Measurements from ENCODE around the gene PROK2.

The PROK2 gene

GRCh38 chr3:71786217-71786549, 1.2 kb upstream of the PROK2 start:
- no peak for DNase-seq

GRCh38 chr3:71785532-71786216, 726 bp upstream of the PROK2 start:
- no peak for DNase-seq

DNA sequence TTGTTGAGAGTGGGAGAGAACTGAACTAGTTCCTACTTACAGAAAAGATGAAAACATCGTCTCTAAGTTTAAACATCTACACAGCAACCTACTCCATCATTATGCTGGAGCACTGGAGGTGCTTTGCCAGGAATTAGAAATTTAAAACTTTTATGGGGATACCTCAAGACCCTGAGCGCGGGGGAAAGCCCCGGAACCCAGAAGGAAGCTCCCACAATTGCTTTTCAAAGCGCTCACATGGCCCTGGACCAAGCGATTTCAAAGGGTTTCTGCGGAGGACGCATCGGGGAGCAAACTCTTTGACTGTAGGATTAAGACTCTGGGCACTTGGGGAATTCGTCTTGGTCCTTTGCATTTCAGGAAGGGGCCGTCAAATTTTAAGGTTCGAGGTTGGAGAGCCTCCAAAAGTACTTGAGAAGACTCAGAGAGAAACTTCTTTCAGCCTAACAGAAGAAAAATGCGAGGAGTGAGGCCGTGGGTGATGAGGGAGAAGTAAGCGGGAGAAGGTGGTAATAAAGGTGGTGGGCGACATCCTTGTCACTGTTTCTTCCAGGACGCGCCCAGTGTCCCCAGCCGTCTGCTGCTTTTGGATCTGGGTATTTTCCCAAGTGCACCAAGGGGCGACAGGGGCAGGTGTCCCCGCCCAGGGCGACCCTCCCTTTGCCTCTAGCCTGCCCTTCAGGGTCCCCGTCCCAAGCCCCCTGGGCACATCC, 591 bp downstream of the PROK2 start:
- no peak for DNase-seq

DNA sequence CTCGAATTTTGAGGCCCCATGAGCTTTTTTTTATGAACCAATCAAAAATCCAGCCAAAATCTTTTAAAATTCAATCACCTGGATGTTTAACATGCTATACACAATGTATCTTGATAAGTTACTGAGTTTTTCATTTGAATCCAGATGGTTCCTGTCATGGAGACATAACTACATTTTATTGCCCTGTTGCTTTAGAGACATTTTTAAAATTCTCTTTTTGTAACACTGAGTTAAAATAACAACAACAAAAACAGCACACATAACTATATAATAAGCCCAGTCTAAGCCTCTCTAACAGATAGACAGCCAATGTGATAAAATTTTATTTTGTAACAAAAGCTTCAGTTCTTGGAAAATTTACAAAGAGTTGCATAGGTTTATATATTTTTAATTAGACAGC, 1.8 kb downstream of the PROK2 start:
- DNase-seq, result no peak

DNA sequence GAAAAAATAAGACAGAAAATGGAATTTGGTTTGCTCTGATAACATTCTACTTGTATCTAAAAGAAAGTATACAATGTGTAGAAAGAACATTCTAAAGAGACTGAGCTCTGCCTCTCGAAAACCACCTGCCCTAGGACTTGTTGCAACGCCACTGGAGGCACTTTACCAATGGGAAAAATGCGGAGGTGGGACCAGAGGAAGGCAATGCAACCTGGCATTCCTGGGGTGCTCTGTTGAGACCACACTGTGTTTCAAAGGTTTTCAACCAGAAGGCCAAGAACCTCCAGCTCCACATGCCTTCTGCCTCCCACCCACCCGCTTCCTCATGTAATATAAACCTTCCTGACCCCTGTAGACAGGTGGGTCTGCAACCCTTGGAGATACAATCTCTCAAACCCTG, 4.5 kb downstream of the PROK2 start:
- no peak for DNase-seq

DNA sequence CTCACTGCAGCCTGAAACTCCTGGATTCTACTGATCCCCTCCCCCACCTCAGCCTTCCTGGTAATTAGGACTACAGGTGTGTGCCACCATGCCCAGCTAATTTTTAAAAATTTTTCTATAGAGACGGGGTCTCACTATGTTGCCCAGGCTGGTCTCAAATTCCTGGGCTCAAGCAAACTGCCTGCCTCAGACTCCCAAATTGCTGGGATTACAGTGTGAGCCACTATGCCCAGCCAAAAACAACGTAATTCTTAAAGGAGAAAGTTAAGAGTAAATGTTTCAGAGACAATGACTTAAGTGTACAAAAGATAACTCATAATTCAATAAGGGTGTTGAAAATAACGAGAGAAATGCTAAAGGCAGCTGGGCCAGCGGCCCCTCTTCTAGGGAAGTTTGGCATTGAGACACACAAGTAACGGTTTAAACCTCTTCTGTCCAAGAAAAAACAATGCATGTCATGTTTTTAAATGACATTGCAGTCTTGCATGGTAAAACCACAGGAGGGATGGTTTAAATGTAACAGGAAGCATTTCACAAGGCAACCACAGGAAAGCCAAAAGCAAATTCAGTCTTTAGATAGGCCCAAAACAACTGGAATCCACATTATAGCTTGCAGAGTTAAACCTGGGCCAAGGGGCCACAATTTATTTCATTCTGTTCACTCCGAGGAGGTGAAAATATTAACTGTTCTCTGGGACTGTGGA, 5.1 kb downstream of the PROK2 start:
- no peak for DNase-seq

DNA sequence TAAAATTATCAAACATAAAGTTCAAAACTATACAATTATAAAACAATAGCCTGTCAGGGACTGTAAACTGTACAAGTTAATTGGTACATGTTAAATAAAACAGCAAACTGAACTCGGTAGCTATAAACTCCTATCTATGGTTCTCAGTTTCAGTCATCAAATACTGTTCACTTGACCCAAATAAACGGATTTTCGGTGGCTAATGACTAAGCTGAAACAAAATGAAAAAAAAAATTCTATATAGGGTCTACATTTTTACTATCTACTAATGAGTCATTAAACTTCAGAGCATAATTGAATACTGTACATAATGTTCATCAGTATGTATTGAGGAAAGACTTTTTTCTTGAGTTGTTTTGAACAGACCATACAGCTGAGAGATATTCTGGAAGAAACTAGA, 6.6 kb downstream of the PROK2 start:
- DNase-seq, result no peak

DNA sequence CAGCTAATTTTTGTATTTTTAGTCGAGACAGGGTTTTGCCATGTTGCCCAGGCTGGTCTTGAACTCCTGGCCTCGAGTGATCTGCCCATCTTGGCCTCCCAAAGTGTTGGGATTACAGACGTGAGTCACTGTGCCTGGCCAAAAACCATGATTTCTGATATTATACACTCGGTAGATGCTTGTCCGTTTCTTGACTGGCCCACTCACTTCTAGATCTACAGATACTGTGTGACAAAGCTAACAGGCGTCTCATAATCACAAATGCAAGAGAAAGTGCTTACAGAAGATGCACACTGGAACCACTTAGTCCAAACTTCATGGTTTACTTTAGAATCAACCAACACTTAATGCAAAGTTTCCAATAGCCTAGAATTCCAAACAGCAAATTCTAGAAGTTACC, 8.4 kb downstream of the PROK2 start:
- no peak for DNase-seq

DNA sequence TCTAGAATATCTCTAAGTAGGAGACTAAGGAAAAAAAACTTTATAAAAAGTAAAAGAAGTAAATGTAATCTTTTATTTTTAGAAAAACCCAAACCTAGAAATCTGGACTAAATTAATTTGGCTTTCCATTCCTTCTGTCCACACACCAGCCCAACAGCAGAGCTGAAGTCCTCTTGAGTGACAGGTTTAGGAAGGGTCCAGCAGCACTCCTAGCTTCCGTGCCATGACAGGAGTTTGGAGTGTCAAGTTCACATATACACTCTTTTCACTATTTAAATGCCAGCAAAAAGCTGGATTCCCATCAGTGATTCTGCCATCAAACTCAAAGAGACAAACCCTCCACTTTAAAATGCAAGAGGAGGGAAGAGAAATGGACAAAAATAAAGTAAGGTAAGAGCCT, 13.1 kb downstream of the PROK2 start:
- DNase-seq, result no peak

GRCh38 chr3:71771126-71771525, 13.8 kb downstream of the PROK2 start:
- no peak for DNase-seq

DNA sequence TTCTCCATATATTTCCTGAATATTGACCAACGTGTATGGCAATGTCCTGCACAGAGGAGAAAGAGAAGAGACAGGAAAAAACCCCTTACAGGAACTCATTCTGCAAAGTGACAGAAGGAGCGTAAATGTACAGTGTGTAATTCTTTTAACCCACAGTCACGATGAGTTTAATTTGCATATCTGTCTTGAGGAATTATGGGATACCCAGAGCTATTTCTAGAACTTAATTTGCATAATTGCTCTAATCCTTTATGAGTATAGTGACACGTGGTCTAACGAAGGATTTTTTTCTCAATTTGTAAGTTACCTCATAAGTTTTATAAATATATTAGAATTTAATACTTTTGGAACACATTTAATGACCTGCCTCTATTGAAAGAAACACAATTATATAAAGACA, 21.5 kb downstream of the PROK2 start:
- DNase-seq, result no peak

DNA sequence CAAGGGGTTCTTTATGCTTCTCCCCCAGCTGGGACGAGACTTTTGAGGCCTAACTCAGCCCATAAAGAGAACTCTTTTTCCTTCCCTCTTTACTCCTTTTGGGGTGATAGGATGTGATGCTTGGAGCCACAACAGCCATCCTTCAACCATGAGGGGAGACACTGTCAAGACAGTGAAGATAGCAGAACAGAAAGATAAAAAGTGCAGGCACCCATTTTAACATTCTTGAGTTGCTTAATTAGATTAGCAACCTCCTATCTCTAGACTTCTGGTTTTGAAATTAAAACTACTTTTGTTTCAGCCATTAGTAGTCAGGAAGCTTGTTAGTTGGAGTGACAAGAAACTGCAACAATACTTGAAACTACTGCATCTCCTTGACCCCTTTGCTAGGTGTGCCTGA, 24.8 kb downstream of the PROK2 start:
- no peak for DNase-seq

DNA sequence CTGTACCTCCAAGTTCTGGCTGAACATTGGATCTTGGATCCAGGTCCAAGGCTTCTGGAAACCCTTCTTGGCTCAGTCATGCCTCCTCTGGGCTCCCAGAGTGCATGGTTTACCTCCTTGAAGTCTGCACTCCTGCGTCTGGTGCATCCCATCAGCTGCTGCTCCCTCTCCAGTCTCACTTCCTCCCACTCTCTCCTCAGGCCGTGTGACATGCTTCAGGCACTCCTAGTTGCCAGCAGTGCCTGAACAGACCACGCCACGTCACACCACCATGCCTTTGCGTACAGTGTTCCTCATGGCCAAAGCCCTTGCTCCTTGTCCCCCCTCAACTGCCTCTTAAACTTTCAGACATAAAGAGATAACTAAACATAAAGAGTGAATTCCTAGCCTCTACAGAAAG, 25.5 kb downstream of the PROK2 start:
- DNase-seq, result no peak

DNA sequence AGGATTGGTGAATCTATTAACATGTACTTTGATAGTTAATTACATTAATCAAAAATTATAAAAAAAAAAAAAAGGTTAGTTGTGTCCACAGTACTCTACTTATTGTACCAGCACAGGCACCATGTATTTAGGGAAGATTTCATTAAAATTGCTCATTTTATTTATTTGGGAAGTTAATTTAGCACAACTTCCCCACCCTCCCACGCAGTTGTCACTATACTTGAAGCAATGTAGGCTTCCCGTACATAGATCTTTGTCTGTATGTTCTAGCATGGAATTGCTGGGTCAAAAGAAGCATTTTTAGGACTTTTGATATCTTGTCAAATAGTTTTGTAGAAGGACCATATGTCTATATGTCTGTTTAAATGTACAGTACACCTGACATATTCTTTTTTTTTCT, 26.9 kb downstream of the PROK2 start:
- DNase-seq, result no peak

- DNase-seq, result no peak
Measured at GRCh38 chr3:71754610-71755253, 30.2 kb downstream of the PROK2 start.

GRCh38 chr3:71753701-71754609, 31.0 kb downstream of the PROK2 start, which contains the start of gene GPR27:
GPR27 (plus strand) TSS chr3:71753855; CDS start chr3:71754050, 195 bp downstream.
- no peak for DNase-seq

DNA sequence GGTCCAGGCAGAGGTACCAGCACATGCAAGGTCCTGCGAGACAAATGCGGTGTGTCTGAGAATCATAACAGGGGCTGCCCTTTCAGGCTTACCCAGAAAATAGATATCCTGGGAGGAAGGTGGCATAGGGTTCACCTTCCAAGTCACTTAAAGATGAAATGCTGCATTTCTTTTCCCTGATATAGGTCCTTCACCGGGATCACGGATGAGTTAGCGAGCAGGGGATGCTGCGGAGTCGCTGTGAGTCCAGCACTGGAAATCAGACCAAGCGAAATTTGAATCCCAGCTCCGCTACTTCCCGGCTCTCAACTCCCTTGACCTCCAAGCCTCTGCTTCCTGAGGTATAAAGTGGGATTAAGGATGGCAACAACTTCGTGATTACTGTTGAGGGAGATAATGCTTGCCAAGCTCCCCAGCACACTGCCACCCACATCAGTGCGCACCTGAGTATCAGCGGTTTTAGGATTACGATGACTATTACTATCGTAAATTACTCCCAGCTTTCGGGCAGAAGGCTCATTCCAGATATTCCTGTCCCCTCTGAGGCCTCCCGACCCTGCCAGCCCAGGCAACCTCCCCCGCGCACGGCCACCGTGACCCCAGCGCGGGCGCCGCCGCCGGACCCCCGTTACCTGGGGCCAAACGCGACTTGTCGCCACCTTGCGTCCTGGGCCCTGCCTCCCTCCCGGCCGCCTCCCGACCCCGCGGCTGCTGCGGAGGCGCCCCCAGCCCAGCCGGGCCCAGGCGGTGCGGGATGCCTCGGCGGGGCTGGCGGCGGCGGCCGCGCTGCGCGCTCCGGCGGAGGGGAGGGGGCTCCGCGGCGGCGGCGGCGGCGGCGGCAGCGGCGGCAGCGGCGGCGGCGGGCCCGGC, 31.9 kb downstream of the PROK2 start:
- no peak for DNase-seq

DNA sequence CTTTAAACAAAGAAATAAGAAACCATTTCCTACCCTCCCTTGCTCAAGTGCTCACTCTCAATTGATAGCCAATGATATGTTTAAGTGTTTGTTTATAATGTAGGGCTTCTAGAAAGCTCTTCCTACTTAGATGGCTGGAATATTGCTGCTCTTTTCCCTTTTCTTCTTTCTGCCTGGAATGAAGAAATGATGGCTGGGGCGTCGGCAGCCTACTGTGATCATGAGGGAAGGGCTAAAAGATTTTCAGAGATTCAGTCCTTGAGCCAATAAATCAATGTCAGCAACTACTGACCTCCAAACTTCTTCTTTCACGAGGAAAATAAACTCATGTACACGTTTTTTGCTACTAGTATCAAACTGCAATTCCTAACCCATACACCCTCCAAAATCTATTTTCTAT, 33.3 kb downstream of the PROK2 start:
- no peak for DNase-seq

- no peak for DNase-seq
Measured at GRCh38 chr3:71744738-71745137, 40.2 kb downstream of the PROK2 start.

DNA sequence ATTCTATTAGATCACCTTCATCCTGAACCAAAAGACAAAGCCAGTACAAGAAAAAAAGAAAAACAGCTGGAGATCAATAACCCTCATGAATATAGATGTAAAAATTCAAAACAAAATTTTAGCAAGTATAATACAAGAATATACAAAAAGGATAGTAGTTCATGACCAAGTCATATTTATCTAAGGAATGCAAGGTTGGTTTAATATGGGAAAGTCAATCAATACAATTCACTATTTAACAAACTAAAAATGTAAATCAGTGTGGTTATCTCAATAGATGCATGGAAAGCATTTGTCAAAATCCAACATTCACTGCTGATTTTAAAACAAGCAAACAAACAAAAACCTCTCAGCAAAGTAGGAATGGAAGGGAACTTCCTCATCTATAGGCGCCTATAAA, 42.3 kb downstream of the PROK2 start:
- DNase-seq, result no peak

- no peak for DNase-seq
Measured at GRCh38 chr3:71734881-71735280, 50.1 kb downstream of the PROK2 start.

GRCh38 chr3:71733319-71733718, 51.6 kb downstream of the PROK2 start:
- DNase-seq, result no peak
